ENCODE measurements around the gene NFIB. TPM values are rescaled to one million over a fixed set of nuclear protein-coding genes. Genes with fewer than 3 reads are reported as not detected.

The NFIB gene
- total and polyA plus RNA-seq, 2 of the 4 experiments (the other 2 are of a cell fraction) = 1.4 to 2.0 TPM

DNA sequence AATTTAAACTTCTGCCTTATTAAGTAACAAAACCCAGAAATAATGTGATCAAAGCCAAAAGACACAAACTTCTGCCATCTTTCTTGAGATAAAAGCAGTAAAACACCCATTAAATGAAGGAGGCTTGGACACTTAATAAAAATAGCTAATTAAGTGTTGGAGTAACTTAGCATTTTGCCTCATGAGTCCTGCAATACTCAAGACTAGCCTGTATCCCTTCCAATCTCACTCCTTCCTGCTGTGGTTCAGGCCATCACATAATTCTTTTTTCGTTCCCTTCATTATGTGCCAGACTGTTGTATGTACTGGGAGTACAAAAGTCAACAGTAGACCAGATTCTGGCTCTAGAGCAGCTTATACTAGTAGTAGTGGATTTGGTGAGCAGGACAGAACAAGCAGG is 250.2 kb downstream of the NFIB start:
- H3K27me3 ChIP-seq (ENCODE audit: control insufficient read depth, insufficient read depth, low read length) = no peaks in the 10 kb centered on the region; the same call in 1 of the 2 replicates
- CTCF ChIA-PET = no interaction called here
- H3K4me2 ChIP-seq (ENCODE audit: low read depth, low read length) = no peak overlapping the region
- POLR2A ChIA-PET (ENCODE audit: unreplicated experiment) = no interaction called here
- DNase-seq (no peak), ATAC-seq (ENCODE audit: low read depth) (no peak)
- no peak overlapping the region for H2BK120ac ChIP-seq (ENCODE audit: low read depth, low read length)
- no peak overlapping the region for H3K9ac ChIP-seq (ENCODE audit: low read depth, low read length)
- no peak overlapping the region for H4K91ac ChIP-seq (ENCODE audit: insufficient read depth, low read depth, low read length)
- H3K18ac ChIP-seq (ENCODE audit: low read depth, low read length) = no peak overlapping the region
- H3K23ac ChIP-seq (ENCODE audit: low read depth, low read length) = no peak overlapping the region
- H3K9me3 ChIP-seq (ENCODE audit: control insufficient read depth, insufficient read depth, low read length) = no peaks in the 10 kb centered on the region
- no peak for TF ChIP-seq NFE2L2 (IDR thresholded peaks at IDR 0.05; ENCODE audit: low read depth, low read length)
- TF ChIP-seq RFX5 (IDR thresholded peaks at IDR 0.05; ENCODE audit: low read depth, low read length) = no peak
- no peak for TF ChIP-seq FOS (IDR thresholded peaks at IDR 0.05; ENCODE audit: low read depth, low read length)
- TF ChIP-seq, protein P1, sequence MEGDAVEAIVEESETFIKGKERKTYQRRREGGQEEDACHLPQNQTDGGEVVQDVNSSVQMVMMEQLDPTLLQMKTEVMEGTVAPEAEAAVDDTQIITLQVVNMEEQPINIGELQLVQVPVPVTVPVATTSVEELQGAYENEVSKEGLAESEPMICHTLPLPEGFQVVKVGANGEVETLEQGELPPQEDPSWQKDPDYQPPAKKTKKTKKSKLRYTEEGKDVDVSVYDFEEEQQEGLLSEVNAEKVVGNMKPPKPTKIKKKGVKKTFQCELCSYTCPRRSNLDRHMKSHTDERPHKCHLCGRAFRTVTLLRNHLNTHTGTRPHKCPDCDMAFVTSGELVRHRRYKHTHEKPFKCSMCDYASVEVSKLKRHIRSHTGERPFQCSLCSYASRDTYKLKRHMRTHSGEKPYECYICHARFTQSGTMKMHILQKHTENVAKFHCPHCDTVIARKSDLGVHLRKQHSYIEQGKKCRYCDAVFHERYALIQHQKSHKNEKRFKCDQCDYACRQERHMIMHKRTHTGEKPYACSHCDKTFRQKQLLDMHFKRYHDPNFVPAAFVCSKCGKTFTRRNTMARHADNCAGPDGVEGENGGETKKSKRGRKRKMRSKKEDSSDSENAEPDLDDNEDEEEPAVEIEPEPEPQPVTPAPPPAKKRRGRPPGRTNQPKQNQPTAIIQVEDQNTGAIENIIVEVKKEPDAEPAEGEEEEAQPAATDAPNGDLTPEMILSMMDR (conservative IDR thresholded peaks at IDR 0.05; ENCODE audit: low read depth, low read length) = no peak
- no peak for TF ChIP-seq MAZ (IDR thresholded peaks at IDR 0.05; ENCODE audit: borderline replicate concordance, low read depth, low read length)
- TF ChIP-seq, protein P2, sequence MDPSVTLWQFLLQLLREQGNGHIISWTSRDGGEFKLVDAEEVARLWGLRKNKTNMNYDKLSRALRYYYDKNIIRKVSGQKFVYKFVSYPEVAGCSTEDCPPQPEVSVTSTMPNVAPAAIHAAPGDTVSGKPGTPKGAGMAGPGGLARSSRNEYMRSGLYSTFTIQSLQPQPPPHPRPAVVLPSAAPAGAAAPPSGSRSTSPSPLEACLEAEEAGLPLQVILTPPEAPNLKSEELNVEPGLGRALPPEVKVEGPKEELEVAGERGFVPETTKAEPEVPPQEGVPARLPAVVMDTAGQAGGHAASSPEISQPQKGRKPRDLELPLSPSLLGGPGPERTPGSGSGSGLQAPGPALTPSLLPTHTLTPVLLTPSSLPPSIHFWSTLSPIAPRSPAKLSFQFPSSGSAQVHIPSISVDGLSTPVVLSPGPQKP (IDR thresholded peaks at IDR 0.05; ENCODE audit: borderline replicate concordance, low read depth, low read length) = no peak
- TF ChIP-seq CHD1 (IDR thresholded peaks at IDR 0.05; ENCODE audit: low read depth, low read length) = no peak
- no peak for TF ChIP-seq SMC3 (IDR thresholded peaks at IDR 0.05; ENCODE audit: low read depth, low read length)
- TF ChIP-seq MXI1 (IDR thresholded peaks at IDR 0.05; ENCODE audit: borderline replicate concordance, low read depth, low read length) = no peak
- no peak overlapping the region for H3K27ac ChIP-seq (ENCODE audit: insufficient read depth, low read length)
- no peak overlapping the region for H4K8ac ChIP-seq (ENCODE audit: low read depth in 2 of 2, low read length in 2 of 2)
- no peaks in the 10 kb centered on the region for H3K9me1 ChIP-seq (ENCODE audit: insufficient read depth, low read length)
- no peak overlapping the region for H4K5ac ChIP-seq (ENCODE audit: low read depth, low read length)
- H2AK9ac ChIP-seq (replicated peaks; ENCODE audit: low read depth, low read length, poor library complexity) = no peak overlapping the region
- WGBS, 2 experiments (ENCODE audit: extremely low coverage in 2 of 2, insufficient read length in 1 of 2) = no CpG with 5 or more reads among the region's 1 CpG
- no peaks in the 10 kb centered on the region for H3K79me1 ChIP-seq (ENCODE audit: low read depth in 1 of 2, low read length in 2 of 2)
- no peak overlapping the region for H2BK5ac ChIP-seq (ENCODE audit: low read depth, low read length, poor library complexity, severe bottlenecking)
- H3K14ac ChIP-seq (replicated peaks; ENCODE audit: low read depth, low read length) = no peak overlapping the region
- H3K36me3 ChIP-seq (ENCODE audit: control insufficient read depth, insufficient read depth, low read length) = no peaks in the 10 kb centered on the region
- H3K56ac ChIP-seq (ENCODE audit: extremely low read depth, insufficient read depth, low read length) = no peak overlapping the region
- intact Hi-C loops (cut with micrococcal nuclease) = no loop called here
- no peak overlapping the region for H3K4ac ChIP-seq (ENCODE audit: low read depth, low read length)
- H3K4me3 ChIP-seq (ENCODE audit: insufficient read depth, low read depth, low read length) = no peak overlapping the region
- H3K4me1 ChIP-seq (ENCODE audit: control insufficient read depth, insufficient read depth, low read length) = no peaks in the 10 kb centered on the region
- no peaks in the 10 kb centered on the region for H4K20me1 ChIP-seq (ENCODE audit: insufficient read depth, low read length)
- H2AK5ac ChIP-seq (ENCODE audit: low read depth, low read length) = no peak overlapping the region
- H2BK15ac ChIP-seq (ENCODE audit: low read depth, low read length) = no peak overlapping the region
- in situ Hi-C loops (cut with MboI; ENCODE audit: low sequenced_read_pairs) = no loop called here
- no peak overlapping the region for H2AFZ ChIP-seq (replicated peaks; ENCODE audit: low read length, poor library complexity)
- no TSS peak for BruUV-seq (replicated peaks)
- H2BK20ac ChIP-seq (ENCODE audit: low read depth, low read length) = no peak overlapping the region
- dilution Hi-C loops (cut with HindIII; ENCODE audit: low sequenced_read_pairs, unreplicated experiment) = no loop called here
